GM18867 (cell line): ENCODE results near the gene NLRP4.
"Not testable (repeated sequence)": the region's sequence is repeated elsewhere in the genome, so short reads cannot be mapped to it uniquely, and the experiment has no call there.

Experiments
- ATAC-seq: cut with Tn5 transposase; IDR thresholded peaks from one replicate; pipeline ENCODE4 v1.9.1; 2021; ENCODE audit warnings: mild to moderate bottlenecking, moderate library complexity; ENCODE audit not compliant: unreplicated experiment

Gene NLRP4

GRCh38 chr19:55870736-55871135 lies 34.4 kb downstream of the NLRP4 start:
- ATAC-seq: no peak

GRCh38 chr19:55877211-55877610 lies 40.9 kb downstream of the NLRP4 start:
- no peak for ATAC-seq

- ATAC-seq: no peak
Observed at GRCh38 chr19:55882626-55883025, 46.3 kb downstream of the NLRP4 start.

- no peak for ATAC-seq
Observed at GRCh38 chr19:55898911-55899310, 62.6 kb downstream of the NLRP4 start.

GRCh38 chr19:55901369-55902079 lies 65.2 kb downstream of the NLRP4 start:
- no peak for ATAC-seq

GRCh38 chr19:55902080-55902751 lies 65.9 kb downstream of the NLRP4 start:
- no peak for ATAC-seq

- no peak for ATAC-seq
Observed at GRCh38 chr19:55907286-55907685, 70.9 kb downstream of the NLRP4 start.

- no peak for ATAC-seq
Observed at GRCh38 chr19:55907746-55908145, 71.4 kb downstream of the NLRP4 start.

GRCh38 chr19:55909801-55910200 lies 73.5 kb downstream of the NLRP4 start:
- no peak for ATAC-seq

GRCh38 chr19:55912916-55913315 lies 76.6 kb downstream of the NLRP4 start:
- no peak for ATAC-seq

- no peak for ATAC-seq
Observed at GRCh38 chr19:55913643-55914268, 77.4 kb downstream of the NLRP4 start.

GRCh38 chr19:55923556-55923955 lies 87.2 kb downstream of the NLRP4 start:
- no peak for ATAC-seq

GRCh38 chr19:55927991-55928390 lies 91.7 kb downstream of the NLRP4 start:
- no peak for ATAC-seq

- ATAC-seq: not testable (repeated sequence)
Observed at GRCh38 chr19:55929258-55929657, 92.9 kb downstream of the NLRP4 start.

- ATAC-seq: no peak
Observed at GRCh38 chr19:55930996-55931515, 94.7 kb downstream of the NLRP4 start.
